Tibial artery (tissue), 4 donors: Measurements from ENCODE around the gene AP2S1.

ENCODE experiments used
- DNase-seq, 2 donors: peaks; one replicate each; pipeline ENCODE4 v3.0.0-alpha.2; 2019
- H3K27ac ChIP-seq, 2 donors: fragments of 200-600 bp; sonication (generic) in 1 of 2; 1 replicate in 1 of 2; 2 replicates in 1 of 2; pipeline ENCODE4 v1.5.1; 2018 to 2019; ENCODE audit warnings: mild to moderate bottlenecking in 1 of 2
- H3K27me3 ChIP-seq, 2 donors: fragments of 200-600 bp; sonication (generic) in 1 of 2; one replicate each; pipeline versions ENCODE4 v1.5.1 to v1.6.0; 2016 to 2019
- H3K36me3 ChIP-seq, 3 donors: fragments of 200-600 bp; sonication (generic) in 2 of 3; one replicate each; pipeline ENCODE4 v1.5.1; 2016 to 2019; ENCODE audit warnings: mild to moderate bottlenecking in 2 of 3
- H3K4me1 ChIP-seq, 4 donors: fragments of 200-600 bp; sonication (generic) in 2 of 4; 1 replicate in 3 of 4; 2 replicates in 1 of 4; pipeline ENCODE4 v1.5.1; 2016 to 2019
- H3K4me3 ChIP-seq, 2 donors: fragments of 200-600 bp; sonication (generic) in 1 of 2; 1 replicate in 1 of 2; 2 replicates in 1 of 2; pipeline ENCODE4 v1.5.1; 2018 to 2019; ENCODE audit warnings: mild to moderate bottlenecking in 2 of 2
- H3K9me3 ChIP-seq, 3 donors: fragments of 200-600 bp; sonication (generic) in 1 of 3; one replicate each; pipeline ENCODE4 v1.5.1; 2016 to 2019
- intact Hi-C: fragments of 100-400 bp; cut with DNase I; formaldehyde crosslinking; loops from one replicate; pipeline ENCODE4 v1.15.0; 2023; ENCODE audit warnings: low total_unique reads
- TF ChIP-seq, protein P1 (sequence below), 2 experiments: fragments of 200-600 bp in 1 of 2; fragments of 450-650 bp in 1 of 2; IDR thresholded peaks; one replicate each; pipeline ENCODE4 v1.5.1; 2017 to 2019; ENCODE audit warnings: antibody characterized with exemption in 2 of 2, mild to moderate bottlenecking in 1 of 2, moderate library complexity in 1 of 2

Gene AP2S1

DNA sequence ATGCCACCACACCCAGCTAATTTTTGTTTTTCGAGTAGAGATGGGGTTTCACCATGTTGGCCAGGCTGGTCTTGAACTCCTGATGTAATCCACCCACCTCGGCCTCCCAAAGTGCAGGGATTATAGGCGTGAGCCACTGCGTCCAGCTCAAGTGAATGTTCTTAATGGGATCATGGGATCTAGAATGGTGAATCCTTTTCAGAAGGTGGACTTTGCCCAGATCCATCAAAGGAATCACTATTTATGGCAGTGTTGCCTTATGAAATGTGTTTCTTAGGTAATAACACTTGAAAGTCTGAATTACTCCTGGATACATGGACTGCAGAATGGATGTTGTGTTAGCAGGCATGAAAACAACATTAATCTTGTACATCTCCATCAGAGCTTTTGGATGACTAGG lies 30.4 kb upstream of the AP2S1 start:
- no peaks in the 10 kb centered on the region for H3K9me3 ChIP-seq
- DNase-seq: no peak
- H3K36me3 ChIP-seq: no peaks in the 10 kb centered on the region
- H3K27ac ChIP-seq: no peak overlapping the region
- intact Hi-C loops: no loop called here
- peaks cover 0 to 24% (median 11%) of the 10 kb centered on the region in 4 donors for H3K4me1 ChIP-seq
- H3K4me3 ChIP-seq: no peak overlapping the region
- TF ChIP-seq, protein P1, sequence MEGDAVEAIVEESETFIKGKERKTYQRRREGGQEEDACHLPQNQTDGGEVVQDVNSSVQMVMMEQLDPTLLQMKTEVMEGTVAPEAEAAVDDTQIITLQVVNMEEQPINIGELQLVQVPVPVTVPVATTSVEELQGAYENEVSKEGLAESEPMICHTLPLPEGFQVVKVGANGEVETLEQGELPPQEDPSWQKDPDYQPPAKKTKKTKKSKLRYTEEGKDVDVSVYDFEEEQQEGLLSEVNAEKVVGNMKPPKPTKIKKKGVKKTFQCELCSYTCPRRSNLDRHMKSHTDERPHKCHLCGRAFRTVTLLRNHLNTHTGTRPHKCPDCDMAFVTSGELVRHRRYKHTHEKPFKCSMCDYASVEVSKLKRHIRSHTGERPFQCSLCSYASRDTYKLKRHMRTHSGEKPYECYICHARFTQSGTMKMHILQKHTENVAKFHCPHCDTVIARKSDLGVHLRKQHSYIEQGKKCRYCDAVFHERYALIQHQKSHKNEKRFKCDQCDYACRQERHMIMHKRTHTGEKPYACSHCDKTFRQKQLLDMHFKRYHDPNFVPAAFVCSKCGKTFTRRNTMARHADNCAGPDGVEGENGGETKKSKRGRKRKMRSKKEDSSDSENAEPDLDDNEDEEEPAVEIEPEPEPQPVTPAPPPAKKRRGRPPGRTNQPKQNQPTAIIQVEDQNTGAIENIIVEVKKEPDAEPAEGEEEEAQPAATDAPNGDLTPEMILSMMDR (IDR thresholded peaks at IDR 0.05): no peak
- H3K27me3 ChIP-seq: no peaks in the 10 kb centered on the region

DNA sequence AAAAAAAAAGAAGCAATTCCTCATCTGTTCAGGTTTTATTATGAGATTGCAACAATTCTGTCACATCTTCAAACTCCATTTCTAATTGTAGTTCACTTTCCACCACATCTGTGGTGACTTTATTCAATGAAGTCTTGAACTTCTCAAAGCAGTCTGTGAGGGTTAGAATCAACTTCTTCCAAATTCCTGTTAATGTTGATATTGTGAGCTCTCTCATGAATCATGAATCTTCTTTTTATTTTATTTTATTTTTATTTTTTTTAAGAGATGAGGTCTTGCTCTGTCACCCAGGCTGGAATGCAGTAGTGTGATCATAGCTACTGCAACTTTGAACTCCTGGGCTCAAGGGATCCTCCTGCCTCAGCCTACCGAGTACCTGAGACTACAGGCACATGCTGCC lies 29.8 kb upstream of the AP2S1 start:
- no peak for DNase-seq
- intact Hi-C loops: no loop called here
- no peak overlapping the region for H3K4me3 ChIP-seq
- TF ChIP-seq, protein P1 (IDR thresholded peaks at IDR 0.05): no peak
- H3K36me3 ChIP-seq: no peaks in the 10 kb centered on the region
- H3K27me3 ChIP-seq: no peaks in the 10 kb centered on the region
- H3K4me1 ChIP-seq: peaks cover 0 to 25% (median 8%) of the 10 kb centered on the region in 4 donors
- H3K9me3 ChIP-seq: no peaks in the 10 kb centered on the region
- no peak overlapping the region for H3K27ac ChIP-seq

GRCh38 chr19:46878613-46879375 lies 28.1 kb upstream of the AP2S1 start:
- Histone ChIP-seq H3K4me1 (peaks cover 0 to 25% (median 7%) of the 10 kb centered on the region in 4 donors), H3K4me3 (no peak overlapping the region), H3K27ac (no peak overlapping the region), H3K27me3 (no peaks in the 10 kb centered on the region), H3K9me3 (no peaks in the 10 kb centered on the region), H3K36me3 (no peaks in the 10 kb centered on the region)
- no peak for DNase-seq
- TF ChIP-seq, protein P1 (IDR thresholded peaks at IDR 0.05): no peak
- intact Hi-C loops: no loop called here

GRCh38 chr19:46875657-46876056 lies 25.0 kb upstream of the AP2S1 start:
- TF ChIP-seq, protein P1 (IDR thresholded peaks at IDR 0.05): no peak
- H3K27me3 ChIP-seq: no peaks in the 10 kb centered on the region
- peaks cover 0 to 17% (median 9%) of the 10 kb centered on the region in 4 donors for H3K4me1 ChIP-seq
- DNase-seq: no peak
- no peaks in the 10 kb centered on the region for H3K36me3 ChIP-seq
- no peak overlapping the region for H3K27ac ChIP-seq
- H3K9me3 ChIP-seq: no peaks in the 10 kb centered on the region
- intact Hi-C loops: no loop called here
- no peak overlapping the region for H3K4me3 ChIP-seq

DNA sequence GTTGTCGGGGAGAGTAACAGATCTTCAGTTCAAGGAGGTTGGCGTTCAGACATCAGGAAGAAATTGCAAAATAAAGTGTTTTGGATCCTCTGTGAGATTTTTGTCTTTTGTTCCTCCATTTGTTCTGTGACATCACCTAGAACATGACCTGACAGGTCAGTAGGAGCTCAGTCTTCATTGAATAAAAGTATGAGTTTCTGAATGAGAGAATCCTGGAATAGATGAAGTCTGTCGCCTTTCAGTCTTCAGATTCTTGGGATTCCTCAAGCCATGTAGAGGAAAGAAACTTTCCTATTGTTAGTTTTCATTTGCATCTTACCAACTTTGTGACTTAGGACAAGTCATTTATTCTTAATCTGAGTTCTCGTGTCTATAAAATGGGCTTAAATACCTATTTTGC lies 24.6 kb upstream of the AP2S1 start:
- Histone ChIP-seq H3K27ac (no peak overlapping the region), H3K36me3 (no peaks in the 10 kb centered on the region), H3K9me3 (no peaks in the 10 kb centered on the region), H3K27me3 (no peaks in the 10 kb centered on the region), H3K4me3 (no peak overlapping the region), H3K4me1 (peaks cover 0 to 18% (median 9%) of the 10 kb centered on the region in 4 donors)
- intact Hi-C loops: no loop called here
- DNase-seq: no peak
- TF ChIP-seq, protein P1 (IDR thresholded peaks at IDR 0.05): no peak
